GM06990 (cell line): ENCODE measurements around the gene TRERF1.

ENCODE experiments used
- DNase-seq: peaks from one replicate; pipeline ENCODE4 v3.0.0-alpha.2; 2011; ENCODE audit not compliant: insufficient read length; ENCODE audit errors: extremely low read depth
- H3K27me3 ChIP-seq: replicated peaks from 2 replicates; pipeline ENCODE4 v1.6.0; 2011; ENCODE audit warnings: low read length; ENCODE audit not compliant: control insufficient read depth, insufficient read depth
- H3K36me3 ChIP-seq: 2 replicates; pipeline ENCODE4 v1.5.1; 2011; ENCODE audit warnings: low read length; ENCODE audit not compliant: control insufficient read depth, insufficient read depth
- H3K4me3 ChIP-seq: replicated peaks from 2 replicates; pipeline ENCODE4 v1.5.1; 2011; ENCODE audit warnings: low read depth, mild to moderate bottlenecking, control low read depth, low read length
- CTCF ChIP-seq: IDR thresholded peaks from 2 replicates; pipeline ENCODE4 v1.5.1; 2011; ENCODE audit warnings: low read length, control low read depth, mild to moderate bottlenecking, inconsistent platforms; ENCODE audit not compliant: insufficient read depth, poor library complexity, severe bottlenecking

The TRERF1 gene

GRCh38 chr6:42344756-42345155 is 107.0 kb downstream of the TRERF1 start:
- no peaks in the 10 kb centered on the region for H3K27me3 ChIP-seq
- DNase-seq: no peak
- no peak for TF ChIP-seq CTCF
- H3K36me3 ChIP-seq: no peaks in the 10 kb centered on the region; the same call in 1 of the 2 replicates
- H3K4me3 ChIP-seq: no peak overlapping the region

- DNase-seq: no peak
- no peak for TF ChIP-seq CTCF
- H3K36me3 ChIP-seq: no peaks in the 10 kb centered on the region; the same call in 1 of the 2 replicates
- no peak overlapping the region for H3K4me3 ChIP-seq
- no peaks in the 10 kb centered on the region for H3K27me3 ChIP-seq
These were observed 109.8 kb downstream of the TRERF1 start for GRCh38 chr6:42341771-42342553.

- TF ChIP-seq CTCF: no peak
- DNase-seq: no peak
These were observed 110.5 kb downstream of the TRERF1 start for GRCh38 chr6:42341221-42341620.

GRCh38 chr6:42340511-42340910 is 111.2 kb downstream of the TRERF1 start:
- Histone ChIP-seq H3K27me3 (no peaks in the 10 kb centered on the region), H3K4me3 (no peak overlapping the region), H3K36me3 (no peaks in the 10 kb centered on the region)
- TF ChIP-seq CTCF: no peak
- DNase-seq: no peak

More at GRCh38 chr6:42341221-42341620, 110.5 kb downstream of the TRERF1 start:
- no peaks in the 10 kb centered on the region for H3K27me3 ChIP-seq
- no peak overlapping the region for H3K4me3 ChIP-seq
- H3K36me3 ChIP-seq: no peaks in the 10 kb centered on the region; the same call in 1 of the 2 replicates

- TF ChIP-seq CTCF: no peak
- H3K36me3 ChIP-seq: no peaks in the 10 kb centered on the region
- no peaks in the 10 kb centered on the region for H3K27me3 ChIP-seq
- peak; percentile 47 for DNase-seq
- no peak overlapping the region for H3K4me3 ChIP-seq
These were observed 111.7 kb downstream of the TRERF1 start for GRCh38 chr6:42339991-42340401.

GRCh38 chr6:42338744-42339222 is 112.9 kb downstream of the TRERF1 start:
- Histone ChIP-seq H3K27me3 (no peaks in the 10 kb centered on the region), H3K36me3 (no peaks in the 10 kb centered on the region), H3K4me3 (no peak overlapping the region)
- DNase-seq: no peak
- no peak for TF ChIP-seq CTCF
